Measurements from ENCODE around the gene SEC22A.

Gene SEC22A

GRCh38 chr3:123292321-123293310 lies 90.9 kb downstream of the SEC22A start:
- no peak overlapping the region for H3K27ac ChIP-seq

GRCh38 chr3:123294296-123294938 lies 92.7 kb downstream of the SEC22A start:
- Histone ChIP-seq H3K4me3 (ENCODE audit: low read depth, low read length) (no peak overlapping the region), H3K27me3 (ENCODE audit: control insufficient read depth, insufficient read depth, low read length) (no peaks in the 10 kb centered on the region), H2AFZ (no peak overlapping the region), H3K36me3 (ENCODE audit: control insufficient read depth, insufficient read depth, low read length) (no peaks in the 10 kb centered on the region), H3K9me3 (ENCODE audit: control insufficient read depth, low read length) (no peaks in the 10 kb centered on the region), H3K4me2 (ENCODE audit: low read length) (no peak overlapping the region), H3K4me1 (no peaks in the 10 kb centered on the region), H3K27ac (no peak overlapping the region), H3K9ac (no peak overlapping the region), H3K79me2 (no peaks in the 10 kb centered on the region)
- TF ChIP-seq, protein P1, sequence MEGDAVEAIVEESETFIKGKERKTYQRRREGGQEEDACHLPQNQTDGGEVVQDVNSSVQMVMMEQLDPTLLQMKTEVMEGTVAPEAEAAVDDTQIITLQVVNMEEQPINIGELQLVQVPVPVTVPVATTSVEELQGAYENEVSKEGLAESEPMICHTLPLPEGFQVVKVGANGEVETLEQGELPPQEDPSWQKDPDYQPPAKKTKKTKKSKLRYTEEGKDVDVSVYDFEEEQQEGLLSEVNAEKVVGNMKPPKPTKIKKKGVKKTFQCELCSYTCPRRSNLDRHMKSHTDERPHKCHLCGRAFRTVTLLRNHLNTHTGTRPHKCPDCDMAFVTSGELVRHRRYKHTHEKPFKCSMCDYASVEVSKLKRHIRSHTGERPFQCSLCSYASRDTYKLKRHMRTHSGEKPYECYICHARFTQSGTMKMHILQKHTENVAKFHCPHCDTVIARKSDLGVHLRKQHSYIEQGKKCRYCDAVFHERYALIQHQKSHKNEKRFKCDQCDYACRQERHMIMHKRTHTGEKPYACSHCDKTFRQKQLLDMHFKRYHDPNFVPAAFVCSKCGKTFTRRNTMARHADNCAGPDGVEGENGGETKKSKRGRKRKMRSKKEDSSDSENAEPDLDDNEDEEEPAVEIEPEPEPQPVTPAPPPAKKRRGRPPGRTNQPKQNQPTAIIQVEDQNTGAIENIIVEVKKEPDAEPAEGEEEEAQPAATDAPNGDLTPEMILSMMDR (IDR thresholded peaks at IDR 0.05) = no peak

More at GRCh38 chr3:123292321-123293310, 90.9 kb downstream of the SEC22A start:
- no peaks in the 10 kb centered on the region for H3K4me1 ChIP-seq
- no peaks in the 10 kb centered on the region for H3K79me2 ChIP-seq
- TF ChIP-seq, protein P1 (IDR thresholded peaks at IDR 0.05) = no peak
- H3K4me3 ChIP-seq (ENCODE audit: low read depth, low read length) = no peak overlapping the region
- H3K27me3 ChIP-seq (ENCODE audit: control insufficient read depth, insufficient read depth, low read length) = no peaks in the 10 kb centered on the region
- H3K9me3 ChIP-seq (ENCODE audit: control insufficient read depth, low read length) = no peaks in the 10 kb centered on the region
- no peak overlapping the region for H2AFZ ChIP-seq
- no peaks in the 10 kb centered on the region for H3K36me3 ChIP-seq (ENCODE audit: control insufficient read depth, insufficient read depth, low read length)
- H3K9ac ChIP-seq = no peak overlapping the region
- no peak overlapping the region for H3K4me2 ChIP-seq (ENCODE audit: low read length)

GRCh38 chr3:123295171-123295900 lies 93.6 kb downstream of the SEC22A start:
- Histone ChIP-seq H3K4me3 (ENCODE audit: low read depth, low read length) (no peak overlapping the region), H3K27me3 (ENCODE audit: control insufficient read depth, insufficient read depth, low read length) (no peaks in the 10 kb centered on the region), H3K79me2 (no peaks in the 10 kb centered on the region), H3K4me2 (ENCODE audit: low read length) (no peak overlapping the region), H3K27ac (no peak overlapping the region), H3K9ac (no peak overlapping the region), H2AFZ (no peak overlapping the region), H3K36me3 (ENCODE audit: control insufficient read depth, insufficient read depth, low read length) (no peaks in the 10 kb centered on the region), H3K4me1 (no peaks in the 10 kb centered on the region), H3K9me3 (ENCODE audit: control insufficient read depth, low read length) (no peaks in the 10 kb centered on the region)
- TF ChIP-seq, protein P1 (IDR thresholded peaks at IDR 0.05) = no peak

DNA sequence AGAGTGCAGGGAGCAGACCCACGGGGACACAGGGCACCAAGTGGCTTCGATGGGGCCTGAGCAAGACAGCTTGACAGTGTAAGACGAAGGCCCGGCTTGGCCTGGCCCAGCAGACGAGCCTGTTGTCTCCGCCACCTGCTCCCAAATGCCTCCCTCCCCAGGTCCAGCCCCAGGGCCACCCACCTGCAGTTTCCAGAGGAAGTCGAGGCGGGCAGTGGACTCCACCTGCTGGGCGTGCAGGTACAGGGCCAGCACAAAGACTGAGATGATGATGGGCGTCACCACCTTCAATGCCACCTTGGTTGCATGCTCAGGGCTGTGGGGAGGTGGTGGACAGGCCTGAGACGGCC lies 94.1 kb downstream of the SEC22A start:
- H3K27me3 ChIP-seq (ENCODE audit: control insufficient read depth, insufficient read depth, low read length) = no peaks in the 10 kb centered on the region
- TF ChIP-seq, protein P1 (IDR thresholded peaks at IDR 0.05) = no peak
- H2AFZ ChIP-seq = no peak overlapping the region
- H3K27ac ChIP-seq = no peak overlapping the region
- H3K4me2 ChIP-seq (ENCODE audit: low read length) = no peak overlapping the region
- H3K36me3 ChIP-seq (ENCODE audit: control insufficient read depth, insufficient read depth, low read length) = no peaks in the 10 kb centered on the region
- no peaks in the 10 kb centered on the region for H3K9me3 ChIP-seq (ENCODE audit: control insufficient read depth, low read length)
- no peak overlapping the region for H3K9ac ChIP-seq
- no peak overlapping the region for H3K4me3 ChIP-seq (ENCODE audit: low read depth, low read length)
- no peaks in the 10 kb centered on the region for H3K4me1 ChIP-seq
- no peaks in the 10 kb centered on the region for H3K79me2 ChIP-seq
